ENCODE measurements around the gene TIMP1. TPM values are rescaled to one million over a fixed set of nuclear protein-coding genes. Genes with fewer than 3 reads are reported as not detected.

Gene TIMP1
- total and polyA plus RNA-seq, 8 donors, result 11.5 to 292 (median 105) TPM

DNA sequence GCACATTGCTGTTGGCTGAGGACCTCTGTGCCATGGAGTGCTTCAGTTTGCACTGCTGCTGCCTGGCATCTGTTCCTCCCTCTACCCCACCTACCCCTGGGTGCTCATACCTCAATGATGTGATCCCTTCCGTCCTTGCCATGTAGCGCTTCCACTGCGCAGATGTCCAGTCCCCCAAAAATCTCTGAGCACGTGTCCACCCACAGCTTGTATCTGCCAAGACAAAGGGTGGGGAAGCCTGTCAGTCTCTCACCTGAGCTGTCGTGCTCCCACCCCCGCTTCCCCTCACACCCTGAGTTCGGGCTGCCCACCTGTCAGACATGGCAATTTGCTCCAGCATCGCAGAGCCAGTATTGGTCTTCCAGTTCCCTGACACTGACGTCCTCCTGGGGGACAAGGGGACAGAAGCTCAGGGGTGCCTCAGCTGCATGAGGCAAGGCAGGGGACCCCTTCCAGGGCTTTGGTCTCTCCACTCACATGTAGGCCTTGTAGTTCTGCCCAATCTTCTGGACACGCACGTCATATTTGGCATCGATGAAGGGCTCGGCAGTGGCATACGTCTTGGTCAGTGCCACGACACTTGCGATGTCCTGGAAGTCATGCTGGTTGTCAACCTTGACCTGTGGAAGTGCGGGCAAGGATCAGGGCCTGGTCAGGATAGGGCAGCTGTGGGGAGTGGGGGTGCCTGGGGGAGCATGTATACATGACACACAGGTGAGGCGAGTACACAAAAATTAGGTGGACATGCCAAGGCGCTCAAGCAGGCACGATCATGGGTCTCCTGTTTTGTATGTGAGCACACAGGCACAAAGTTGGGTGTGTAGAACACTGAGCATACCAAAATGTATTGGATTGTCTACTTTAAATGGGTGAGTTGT is 6.0 kb upstream of the TIMP1 start:
- 88 to 89% methylated on average over 20 of the region's 20 CpGs for WGBS, 2 donors
- H3K27me3 ChIP-seq, result no peaks in the 10 kb centered on the region
- FAIRE-seq, result no peak

GRCh38 chrX:47577424-47577823 is 4.8 kb upstream of the TIMP1 start:
- Histone ChIP-seq H3K27ac (no peak overlapping the region), H3K36me3 (no peaks in the 10 kb centered on the region), H3K4me1 (no peaks in the 10 kb centered on the region), H3K27me3 (no peaks in the 10 kb centered on the region), H3K9me3 (no peaks in the 10 kb centered on the region), H3K4me3 (no peak overlapping the region)
- WGBS, 2 donors, result 57 to 67% methylated on average over 9 of the region's 9 CpGs
- no peak for FAIRE-seq
- DNase-seq, result no peak
- TF ChIP-seq, protein P1, sequence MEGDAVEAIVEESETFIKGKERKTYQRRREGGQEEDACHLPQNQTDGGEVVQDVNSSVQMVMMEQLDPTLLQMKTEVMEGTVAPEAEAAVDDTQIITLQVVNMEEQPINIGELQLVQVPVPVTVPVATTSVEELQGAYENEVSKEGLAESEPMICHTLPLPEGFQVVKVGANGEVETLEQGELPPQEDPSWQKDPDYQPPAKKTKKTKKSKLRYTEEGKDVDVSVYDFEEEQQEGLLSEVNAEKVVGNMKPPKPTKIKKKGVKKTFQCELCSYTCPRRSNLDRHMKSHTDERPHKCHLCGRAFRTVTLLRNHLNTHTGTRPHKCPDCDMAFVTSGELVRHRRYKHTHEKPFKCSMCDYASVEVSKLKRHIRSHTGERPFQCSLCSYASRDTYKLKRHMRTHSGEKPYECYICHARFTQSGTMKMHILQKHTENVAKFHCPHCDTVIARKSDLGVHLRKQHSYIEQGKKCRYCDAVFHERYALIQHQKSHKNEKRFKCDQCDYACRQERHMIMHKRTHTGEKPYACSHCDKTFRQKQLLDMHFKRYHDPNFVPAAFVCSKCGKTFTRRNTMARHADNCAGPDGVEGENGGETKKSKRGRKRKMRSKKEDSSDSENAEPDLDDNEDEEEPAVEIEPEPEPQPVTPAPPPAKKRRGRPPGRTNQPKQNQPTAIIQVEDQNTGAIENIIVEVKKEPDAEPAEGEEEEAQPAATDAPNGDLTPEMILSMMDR (IDR thresholded peaks at IDR 0.05), result no peak
- intact Hi-C loops (cut with DNase I), result no loop called here
- ATAC-seq, result no peak

More for the DNA sequence above, 6.0 kb upstream of the TIMP1 start:
- no peaks in the 10 kb centered on the region for H3K36me3 ChIP-seq
- no peak overlapping the region for H3K27ac ChIP-seq
- H3K4me1 ChIP-seq, result no peaks in the 10 kb centered on the region
- TF ChIP-seq, protein P1 (IDR thresholded peaks at IDR 0.05), result no peak
- H3K9me3 ChIP-seq, result no peaks in the 10 kb centered on the region
- DNase-seq (no peak), ATAC-seq (no peak)
- H3K4me3 ChIP-seq, result no peak overlapping the region
- intact Hi-C loops (cut with DNase I), result no loop called here

GRCh38 chrX:47577901-47578300 is 4.3 kb upstream of the TIMP1 start:
- intact Hi-C loops (cut with DNase I), result no loop called here
- no peaks in the 10 kb centered on the region for H3K9me3 ChIP-seq
- no peak for DNase-seq
- H3K27me3 ChIP-seq, result no peaks in the 10 kb centered on the region
- TF ChIP-seq, protein P1 (IDR thresholded peaks at IDR 0.05), result no peak
- no peaks in the 10 kb centered on the region for H3K4me1 ChIP-seq
- no peak for ATAC-seq
- FAIRE-seq, result no peak
- no peaks in the 10 kb centered on the region for H3K36me3 ChIP-seq
- WGBS, 2 donors, result 50 to 57% methylated on average over 3 of the region's 3 CpGs
- no peak overlapping the region for H3K4me3 ChIP-seq
- H3K27ac ChIP-seq, result no peak overlapping the region

GRCh38 chrX:47578692-47579091 is 3.5 kb upstream of the TIMP1 start:
- H3K27me3 ChIP-seq, result no peaks in the 10 kb centered on the region
- ATAC-seq (no peak), DNase-seq (no peak), FAIRE-seq (no peak)
- WGBS, 2 donors, result 32 to 53% methylated on average over 16 of the region's 16 CpGs
- H3K27ac ChIP-seq, result no peak overlapping the region
- H3K36me3 ChIP-seq, result no peaks in the 10 kb centered on the region
- intact Hi-C loops (cut with DNase I), result no loop called here
- TF ChIP-seq, protein P1 (IDR thresholded peaks at IDR 0.05), result no peak
- no peaks in the 10 kb centered on the region for H3K9me3 ChIP-seq
- H3K4me3 ChIP-seq, result no peak overlapping the region
- no peaks in the 10 kb centered on the region for H3K4me1 ChIP-seq

- intact Hi-C loops (cut with DNase I), result no loop called here
- Histone ChIP-seq H3K27me3 (no peaks in the 10 kb centered on the region), H3K9me3 (no peaks in the 10 kb centered on the region), H3K36me3 (no peaks in the 10 kb centered on the region), H3K4me1 (no peaks in the 10 kb centered on the region), H3K4me3 (no peak overlapping the region), H3K27ac (no peak overlapping the region)
- 53 to 63% methylated on average over 9 of the region's 9 CpGs for WGBS, 2 donors
- peak in 2 of 4 donors; percentile 40 to 56 for ATAC-seq
- no peak for FAIRE-seq
- TF ChIP-seq, protein P1 (IDR thresholded peaks at IDR 0.05), result no peak
- no peak for DNase-seq
Measured at GRCh38 chrX:47579537-47579936, 2.7 kb upstream of the TIMP1 start.

All from pancreas (tissue), 10 donors.